Transverse colon (tissue), 4 donors: Measurements from ENCODE around the gene TRPM3. TPM values are rescaled to one million over a fixed set of nuclear protein-coding genes. Genes with fewer than 3 reads are reported as not detected.

Experiments used
- DNase-seq: peaks from one replicate; pipeline ENCODE4 v3.0.0-alpha.2; 2019
- H3K27ac ChIP-seq, 4 donors: fragments of 200-600 bp; sonication (generic); 2 replicates each; pipeline ENCODE4 v1.5.1; 2016 to 2018; ENCODE audit warnings: inconsistent platforms in 4 of 4
- H3K27me3 ChIP-seq: fragments of 200-600 bp; sonication (generic); 2 replicates; pipeline ENCODE4 v1.5.1; 2017; ENCODE audit warnings: inconsistent platforms
- H3K36me3 ChIP-seq, 4 donors: fragments of 200-600 bp; sonication (generic); 2 replicates each; pipeline ENCODE4 v1.5.1; 2017 to 2019; ENCODE audit warnings: inconsistent platforms in 4 of 4
- H3K4me1 ChIP-seq, 4 donors: fragments of 200-600 bp; sonication (generic); 2 replicates each; pipeline ENCODE4 v1.5.1; 2017 to 2020; ENCODE audit warnings: inconsistent platforms in 4 of 4
- H3K4me3 ChIP-seq, 4 donors: fragments of 200-600 bp; sonication (generic); 1 replicate in 1 of 4; 2 replicates in 3 of 4; pipeline versions ENCODE4 v1.5.1 to v1.6.1; 2017 to 2019; ENCODE audit warnings: inconsistent platforms in 4 of 4
- H3K9me3 ChIP-seq, 2 donors: fragments of 200-600 bp; sonication (generic); 2 replicates each; pipeline ENCODE4 v1.5.1; 2017 to 2019; ENCODE audit warnings: inconsistent platforms in 2 of 2
- CTCF ChIP-seq, 5 experiments: fragments of 200-600 bp in 3 of 5; fragments of 450-650 bp in 2 of 5; sonication (generic) in 3 of 5; IDR thresholded peaks; 1 replicate in 2 of 5; 2 replicates in 3 of 5; pipeline ENCODE4 v1.5.1; 2016 to 2017; ENCODE audit warnings: antibody characterized with exemption in 5 of 5, inconsistent platforms in 3 of 5, mild to moderate bottlenecking in 2 of 5, moderate library complexity in 1 of 5
- EP300 ChIP-seq: sonication (generic); formaldehyde crosslinking; IDR thresholded peaks from one replicate; pipeline ENCODE4 v1.6.1; 2017; ENCODE audit warnings: antibody characterized with exemption, low read depth
- POLR2A ChIP-seq: fragments of 450-650 bp; IDR thresholded peaks from one replicate; pipeline ENCODE4 v1.6.1; 2016; ENCODE audit warnings: antibody characterized with exemption, mild to moderate bottlenecking, moderate library complexity
- POLR2AphosphoS5 ChIP-seq, 3 donors: sonication (generic); formaldehyde crosslinking; IDR thresholded peaks; one replicate each; pipeline ENCODE4 v1.6.1; 2016; ENCODE audit warnings: antibody characterized with exemption in 3 of 3
- WGBS, 2 donors: methylation state at CpG; one replicate each; pipeline ENCODE4 v1.1.5; 2018; ENCODE audit warnings: low coverage in 1 of 2; 5-methylcytosine and 5-hydroxymethylcytosine counted together
- in situ Hi-C, 4 donors: fragments of 200-750 bp; cut with MboI; loops; one replicate each; pipeline versions ENCODE4 v1.15.0 to v1.15.1; 2017; ENCODE audit warnings: low sequenced_read_pairs in 3 of 4, low pct_ligation_motif_present in 1 of 4, low pct_unique_long_range_greater_than_20kb in 1 of 4
- intact Hi-C: fragments of 100-400 bp; cut with DNase I; formaldehyde crosslinking; loops from one replicate; pipeline ENCODE4 v1.15.1; 2023; ENCODE audit warnings: low total_unique reads
- total RNA-seq, 4 donors: library from RNA; depleted of rRNA; stranded (reverse); fragments of >200 nt; gene quantifications; one replicate each; pipeline ENCODE4 v1.1.0, GENCODE V29; 2016

TRPM3 gene
- total RNA-seq, 4 donors from 2014 or later = 0.16 to 1.2 (median 0.32) TPM

- in situ Hi-C loops = loop anchor here in 1 of 4 donors (25.0 kb wide), 1 partner anchor 336 kb away; no protein-coding TSS in a partner anchor
- Histone ChIP-seq H3K9me3 (no peaks in the 10 kb centered on the region), H3K27me3 (no peaks in the 10 kb centered on the region), H3K27ac (no peak overlapping the region), H3K36me3 (no peaks in the 10 kb centered on the region), H3K4me3 (no peak overlapping the region), H3K4me1 (no peaks in the 10 kb centered on the region)
- no peak for TF ChIP-seq POLR2AphosphoS5 (IDR thresholded peaks at IDR 0.05)
- TF ChIP-seq EP300 = no peak
- no peak for TF ChIP-seq CTCF (IDR thresholded peaks at IDR 0.05)
- TF ChIP-seq POLR2A = no peak
- intact Hi-C loops = no loop called here
- no peak for DNase-seq
These were observed 220.4 kb downstream of the TRPM3 start for GRCh38 chr9:70901013-70901412.

- Histone ChIP-seq H3K27ac (no peak overlapping the region), H3K9me3 (no peaks in the 10 kb centered on the region), H3K4me1 (no peaks in the 10 kb centered on the region), H3K36me3 (no peaks in the 10 kb centered on the region), H3K27me3 (no peaks in the 10 kb centered on the region), H3K4me3 (no peak overlapping the region)
- no peak for DNase-seq
- intact Hi-C loops = no loop called here
- TF ChIP-seq EP300 (no peak), CTCF (IDR thresholded peaks at IDR 0.05) (no peak), POLR2A (no peak), POLR2AphosphoS5 (IDR thresholded peaks at IDR 0.05) (no peak)
- 83 to 94% methylated on average over 4 of the region's 4 CpGs for WGBS, 2 donors
- in situ Hi-C loops = no loop called here
These were observed 227.8 kb downstream of the TRPM3 start for GRCh38 chr9:70893580-70894122.

GRCh38 chr9:70888471-70888870, 232.9 kb downstream of the TRPM3 start:
- in situ Hi-C loops = no loop called here
- Histone ChIP-seq H3K9me3 (no peaks in the 10 kb centered on the region), H3K36me3 (no peaks in the 10 kb centered on the region), H3K4me1 (no peaks in the 10 kb centered on the region), H3K4me3 (no peak overlapping the region), H3K27ac (no peak overlapping the region), H3K27me3 (no peaks in the 10 kb centered on the region)
- TF ChIP-seq CTCF (IDR thresholded peaks at IDR 0.05) = no peak
- no peak for TF ChIP-seq POLR2AphosphoS5 (IDR thresholded peaks at IDR 0.05)
- TF ChIP-seq EP300 = no peak
- TF ChIP-seq POLR2A = no peak
- intact Hi-C loops = no loop called here
- no peak for DNase-seq
- 83 to 91% methylated on average over 1 of the region's 1 CpG for WGBS, 2 donors

GRCh38 chr9:70887826-70888225, 233.6 kb downstream of the TRPM3 start:
- in situ Hi-C loops (no loop called here), intact Hi-C loops (no loop called here)
- TF ChIP-seq CTCF (IDR thresholded peaks at IDR 0.05) (no peak), POLR2AphosphoS5 (IDR thresholded peaks at IDR 0.05) (no peak), POLR2A (no peak), EP300 (no peak)
- no peaks in the 10 kb centered on the region for H3K4me1 ChIP-seq
- no peaks in the 10 kb centered on the region for H3K36me3 ChIP-seq
- DNase-seq = no peak
- no peaks in the 10 kb centered on the region for H3K9me3 ChIP-seq
- no peaks in the 10 kb centered on the region for H3K27me3 ChIP-seq
- 75 to 76% methylated on average over 2 of the region's 2 CpGs for WGBS, 2 donors
- H3K4me3 ChIP-seq = no peak overlapping the region
- no peak overlapping the region for H3K27ac ChIP-seq
